PFSK-1 (cell line): ENCODE measurements around the gene CPA5.

Source experiments
- FOXP2 ChIP-seq: optimal IDR thresholded peaks from 2 replicates; pipeline ENCODE3; 2011; ENCODE audit warnings: borderline replicate concordance, control low read depth, inconsistent platforms; ENCODE audit not compliant: insufficient read depth; ENCODE audit errors: extremely low read length, extremely low read depth
- POLR2AphosphoS5 ChIP-seq: IDR thresholded peaks from 2 replicates; pipeline ENCODE4 v1.6.1; 2012; ENCODE audit warnings: low read depth, mild to moderate bottlenecking, control low read depth, low read length, moderate library complexity
- REST ChIP-seq, 2 experiments: IDR thresholded peaks; 2 replicates each; pipeline versions ENCODE4 v1.6.1 to v1.8.0; 2011 to 2012; ENCODE audit warnings: low read depth in 2 of 2, low read length in 2 of 2, control low read depth in 1 of 2, inconsistent platforms in 1 of 2, mild to moderate bottlenecking in 1 of 2, moderate library complexity in 1 of 2; ENCODE audit not compliant: insufficient read depth in 1 of 2
- SIN3A ChIP-seq: IDR thresholded peaks from 2 replicates; pipeline ENCODE4 v1.6.1; 2012; ENCODE audit warnings: mild to moderate bottlenecking, low read length, moderate library complexity, borderline replicate concordance; ENCODE audit not compliant: insufficient read depth
- TAF1 ChIP-seq: IDR thresholded peaks from 2 replicates; pipeline ENCODE4 v1.6.1; 2012; ENCODE audit warnings: low read length, control low read depth, borderline replicate concordance; ENCODE audit not compliant: insufficient read depth

Gene CPA5

GRCh38 chr7:130395421-130395820, 50.8 kb downstream of the CPA5 start:
- TF ChIP-seq SIN3A (no peak), POLR2AphosphoS5 (no peak), TAF1 (no peak), REST (IDR thresholded peaks at IDR 0.05; ENCODE audit: insufficient read depth in 1 of 2, low read depth in 2 of 2, low read length in 2 of 2) (no peak), FOXP2 (no peak)

DNA sequence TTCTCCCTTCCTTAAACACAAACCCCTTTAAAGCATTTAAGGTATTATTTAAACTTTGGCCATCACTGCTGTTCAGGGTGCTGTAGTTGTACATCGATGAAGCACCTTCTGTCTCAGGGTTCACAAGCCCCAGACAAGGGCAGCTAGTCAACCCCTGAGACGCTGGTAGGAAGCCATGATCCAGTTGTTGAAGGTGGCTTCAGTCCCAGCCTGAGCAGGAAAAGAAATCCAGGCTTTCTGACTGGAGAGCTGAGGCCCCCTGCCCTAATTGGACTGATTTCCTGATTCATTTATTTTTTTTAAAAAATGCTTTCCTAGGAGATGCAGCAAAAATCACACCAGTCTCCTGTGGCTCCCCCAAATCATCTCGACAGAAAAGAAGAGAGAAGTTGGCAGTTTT, 51.5 kb downstream of the CPA5 start:
- TF ChIP-seq REST (IDR thresholded peaks at IDR 0.05; ENCODE audit: insufficient read depth in 1 of 2, low read depth in 2 of 2, low read length in 2 of 2), result no peak
- TF ChIP-seq SIN3A, result no peak
- TF ChIP-seq FOXP2, result no peak
- TF ChIP-seq POLR2AphosphoS5, result no peak
- TF ChIP-seq TAF1, result no peak

GRCh38 chr7:130397051-130397757, 52.6 kb downstream of the CPA5 start:
- TF ChIP-seq SIN3A (no peak), REST (IDR thresholded peaks at IDR 0.05; ENCODE audit: insufficient read depth in 1 of 2, low read depth in 2 of 2, low read length in 2 of 2) (no peak), POLR2AphosphoS5 (no peak), TAF1 (no peak), FOXP2 (no peak)

DNA sequence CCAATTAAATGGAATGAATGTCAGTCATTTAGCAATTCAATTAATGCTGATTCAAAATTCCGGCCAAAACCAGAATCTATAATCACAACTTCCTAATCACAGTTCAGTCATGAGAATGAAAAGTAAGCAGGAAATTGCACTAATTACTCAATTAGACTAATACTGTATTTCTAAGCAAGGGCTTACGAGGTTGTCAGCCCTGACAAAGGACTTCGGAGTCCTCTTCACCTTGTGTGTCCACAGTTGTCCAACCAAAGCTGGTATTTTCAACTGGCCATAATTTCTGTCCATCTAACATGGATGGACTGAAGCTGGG, 53.1 kb downstream of the CPA5 start:
- TF ChIP-seq REST (IDR thresholded peaks at IDR 0.05; ENCODE audit: insufficient read depth in 1 of 2, low read depth in 2 of 2, low read length in 2 of 2) (no peak), TAF1 (no peak), POLR2AphosphoS5 (no peak), FOXP2 (no peak)

GRCh38 chr7:130398526-130399090, 54.0 kb downstream of the CPA5 start:
- TF ChIP-seq FOXP2, result no peak
- TF ChIP-seq POLR2AphosphoS5, result no peak
- no peak for TF ChIP-seq SIN3A
